ENCODE measurements around the gene AHDC1.

GRCh38 chr1:27597516-27598294 lies 6.2 kb downstream of the AHDC1 start:
- TF ChIP-seq CTCF (IDR thresholded peaks at IDR 0.05; ENCODE audit: poor library complexity): no peak
- TF ChIP-seq EZH2phosphoT487 (IDR thresholded peaks at IDR 0.05; ENCODE audit: low read depth, severe bottlenecking, unreplicated experiment): no peak
- no peak for TF ChIP-seq EZH2 (IDR thresholded peaks at IDR 0.05; ENCODE audit: borderline replicate concordance)
